PC-3 (cell line): Measurements from ENCODE around the gene COMT.

Experiments used
- EZH2 ChIP-seq: fragments of 300-600 bp; sonication (generic); IDR thresholded peaks from one replicate; pipeline ENCODE4 v1.6.1; 2017; ENCODE audit warnings: antibody characterized with exemption, mild to moderate bottlenecking, low read length; ENCODE audit not compliant: unreplicated experiment
- TF ChIP-seq, protein P1 (sequence below): fragments of 300-600 bp; sonication (generic); conservative IDR thresholded peaks from 2 replicates; pipeline ENCODE4 v1.5.1; 2017; ENCODE audit warnings: antibody characterized with exemption, low read depth, mild to moderate bottlenecking, low read length

DNA sequence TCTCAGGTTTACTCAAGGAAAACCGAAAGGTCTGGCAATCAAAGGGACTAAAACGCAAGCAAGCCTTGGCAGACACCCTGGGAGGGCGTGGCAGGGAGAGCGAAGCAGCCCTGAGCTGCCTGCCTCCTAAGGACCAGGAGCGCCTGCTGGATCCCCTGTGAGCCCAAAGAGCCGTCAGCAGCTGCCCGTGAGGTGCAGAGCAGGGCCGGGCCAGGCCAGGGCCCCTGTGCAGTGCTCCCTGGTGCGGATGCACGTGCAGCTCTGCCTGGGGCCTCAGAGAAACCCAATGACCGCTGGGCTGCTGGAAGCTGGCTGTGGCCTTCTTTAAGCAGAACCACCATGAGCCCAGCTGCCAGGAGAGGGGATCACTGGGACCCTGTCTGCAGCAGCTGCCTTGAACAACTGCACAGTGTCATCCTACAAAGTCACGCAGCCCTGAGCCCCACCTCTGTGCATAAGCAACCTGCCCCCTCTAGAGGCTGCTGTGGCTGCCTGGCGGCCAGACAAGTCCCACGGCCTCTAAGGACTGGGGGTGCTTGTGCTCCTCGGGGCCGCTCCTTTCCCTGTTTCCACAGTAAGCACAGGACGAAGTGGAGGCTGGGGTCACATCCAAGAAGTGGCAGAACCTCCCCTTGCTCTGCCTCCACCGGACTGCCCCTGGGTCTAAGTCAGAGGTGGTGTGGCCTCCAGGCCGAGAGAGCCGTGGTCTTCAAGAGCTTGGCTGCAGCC, 29.1 kb upstream of the COMT start:
- TF ChIP-seq, protein P1, sequence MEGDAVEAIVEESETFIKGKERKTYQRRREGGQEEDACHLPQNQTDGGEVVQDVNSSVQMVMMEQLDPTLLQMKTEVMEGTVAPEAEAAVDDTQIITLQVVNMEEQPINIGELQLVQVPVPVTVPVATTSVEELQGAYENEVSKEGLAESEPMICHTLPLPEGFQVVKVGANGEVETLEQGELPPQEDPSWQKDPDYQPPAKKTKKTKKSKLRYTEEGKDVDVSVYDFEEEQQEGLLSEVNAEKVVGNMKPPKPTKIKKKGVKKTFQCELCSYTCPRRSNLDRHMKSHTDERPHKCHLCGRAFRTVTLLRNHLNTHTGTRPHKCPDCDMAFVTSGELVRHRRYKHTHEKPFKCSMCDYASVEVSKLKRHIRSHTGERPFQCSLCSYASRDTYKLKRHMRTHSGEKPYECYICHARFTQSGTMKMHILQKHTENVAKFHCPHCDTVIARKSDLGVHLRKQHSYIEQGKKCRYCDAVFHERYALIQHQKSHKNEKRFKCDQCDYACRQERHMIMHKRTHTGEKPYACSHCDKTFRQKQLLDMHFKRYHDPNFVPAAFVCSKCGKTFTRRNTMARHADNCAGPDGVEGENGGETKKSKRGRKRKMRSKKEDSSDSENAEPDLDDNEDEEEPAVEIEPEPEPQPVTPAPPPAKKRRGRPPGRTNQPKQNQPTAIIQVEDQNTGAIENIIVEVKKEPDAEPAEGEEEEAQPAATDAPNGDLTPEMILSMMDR, result no peak
- TF ChIP-seq EZH2, result no peak
